Panc1 (cell line): ENCODE measurements around the gene ADAM10. TPM values are rescaled to one million over a fixed set of nuclear protein-coding genes. Genes with fewer than 3 reads are reported as not detected.
A peak's percentile ranks its signal among the peaks of the same experiment; 100 is the strongest.

ENCODE experiments used
- ATAC-seq: fragments of 200-7000 bp; cut with Tn5 transposase; 2 replicates; pipeline ENCODE4 v1.9.1; 2020; ENCODE audit warnings: mild to moderate bottlenecking, moderate library complexity
- Bru-seq: library from RNA; stranded (reverse); fragments of 400-500 nt; gene quantifications from one replicate; lab custom pipeline; 2021; lab: Mats Ljungman, UMichigan
- BruChase-seq, 2 experiments: library from RNA; stranded (reverse); fragments of 400-500 nt; gene quantifications; one replicate each; lab custom pipeline; 2021; lab: Mats Ljungman, UMichigan
- BruUV-seq: library from RNA; stranded (reverse); fragments of 400-500 nt; replicated peaks from 2 replicates; lab custom pipeline; 2021; lab: Mats Ljungman, UMichigan
- CTCF ChIA-PET: fragments of 300-600 bp; sonication (Branson Sonifier 250); formaldehyde crosslinking; loops from one replicate; lab custom pipeline; 2022; ENCODE audit warnings: antibody characterized with exemption; lab: Charles Lee
- POLR2A ChIA-PET: fragments of 300-600 bp; sonication (Branson Sonifier 250); formaldehyde crosslinking; loops from one replicate; lab custom pipeline; 2022; ENCODE audit warnings: antibody characterized with exemption; lab: Charles Lee
- DNase-seq: peaks from one replicate; pipeline ENCODE4 v3.0.0-alpha.2; 2010; ENCODE audit warnings: low read depth, low spot score
- H3K27ac ChIP-seq: 2 replicates; pipeline ENCODE4 v1.5.1; 2011; ENCODE audit warnings: mild to moderate bottlenecking, low read length, inconsistent platforms
- H3K27me3 ChIP-seq: fragments of 200-500 bp; sonication (Bioruptor generic); 2 replicates; pipeline ENCODE4 v1.6.0; 2014; ENCODE audit warnings: low read length, inconsistent platforms; ENCODE audit not compliant: control insufficient read depth, insufficient read depth
- H3K36me3 ChIP-seq: fragments of 200-500 bp; sonication (Bioruptor generic); 2 replicates; pipeline ENCODE4 v1.5.1; 2014; ENCODE audit warnings: inconsistent platforms, mild to moderate bottlenecking, low read length, moderate library complexity; ENCODE audit not compliant: control insufficient read depth, insufficient read depth
- H3K4me1 ChIP-seq: 2 replicates; pipeline ENCODE4 v1.5.1; 2011; ENCODE audit warnings: inconsistent platforms, mild to moderate bottlenecking, low read length, moderate library complexity; ENCODE audit not compliant: control insufficient read depth, insufficient read depth
- H3K4me3 ChIP-seq, 2 experiments: 2 replicates each; pipeline ENCODE4 v1.5.1; 2011 to 2012; ENCODE audit warnings: low read depth in 2 of 2, low read length in 2 of 2, mild to moderate bottlenecking in 2 of 2, inconsistent platforms in 1 of 2, moderate library complexity in 1 of 2
- H3K9me3 ChIP-seq: fragments of 200-500 bp; sonication (Bioruptor generic); 2 replicates; pipeline ENCODE4 v1.5.1; 2014; ENCODE audit warnings: low read depth, mild to moderate bottlenecking, inconsistent platforms, low read length, moderate library complexity; ENCODE audit not compliant: control insufficient read depth, insufficient read depth
- CTCF ChIP-seq: fragments of 450-650 bp; IDR thresholded peaks from 2 replicates; pipeline ENCODE4 v1.5.1; 2017; ENCODE audit warnings: mild to moderate bottlenecking
- POLR2AphosphoS5 ChIP-seq: IDR thresholded peaks from 2 replicates; pipeline ENCODE4 v1.6.1; 2012; ENCODE audit warnings: mild to moderate bottlenecking, low read depth, low read length, moderate library complexity
- REST ChIP-seq, 2 experiments: IDR thresholded peaks; 2 replicates each; pipeline ENCODE4 v1.6.1; 2011 to 2012; ENCODE audit warnings: low read depth in 2 of 2, control low read depth in 1 of 2, low read length in 1 of 2, mild to moderate bottlenecking in 1 of 2, moderate library complexity in 1 of 2; ENCODE audit not compliant: insufficient read depth in 1 of 2
- SIN3A ChIP-seq: IDR thresholded peaks from 2 replicates; pipeline ENCODE4 v1.6.1; 2012; ENCODE audit warnings: low read depth, mild to moderate bottlenecking, low read length, moderate library complexity, borderline replicate concordance; ENCODE audit not compliant: insufficient read depth
- TCF7L2 ChIP-seq: IDR thresholded peaks from 2 replicates; pipeline ENCODE4 v1.6.1; 2011; ENCODE audit warnings: mild to moderate bottlenecking, low read depth, low read length, inconsistent platforms
- in situ Hi-C: cut with HindIII; loops from 2 replicates; pipeline ENCODE4 v1.10.0; 2016; ENCODE audit warnings: low sequenced_read_pairs, low pct_unique_long_range_greater_than_20kb
- intact Hi-C: fragments of 100-400 bp; cut with micrococcal nuclease; formaldehyde crosslinking; loops from one replicate; pipeline ENCODE4 v1.10.0; 2022; ENCODE audit not compliant: unreplicated experiment
- long read RNA-seq: library from polyadenylated mRNA; unstranded; transcript quantifications from one replicate; pipeline ENCODE4 v2.0.0, GENCODE V29; 2021; ENCODE audit not compliant: unreplicated experiment
- polyA plus RNA-seq: library from polyadenylated mRNA; unstranded; fragments of >200 nt; gene quantifications from one replicate; pipeline ENCODE4 v1.2.1, GENCODE V29; 2012; ENCODE audit warnings: missing spikeins; ENCODE audit not compliant: insufficient read length
- total RNA-seq: library from RNA; stranded (reverse); gene quantifications from one replicate; pipeline ENCODE4 v1.2.1, GENCODE V29; 2021; ENCODE audit not compliant: unreplicated experiment

Gene ADAM10
- total RNA-seq (176 TPM), Bru-seq, nascent RNA (percentile 90 among the genes with signal in this experiment), BruChase-seq, experiment 1, labeled RNA remaining after a 2-hour chase (percentile 83 among the genes with signal in this experiment), BruChase-seq, experiment 2, labeled RNA remaining after a 6-hour chase (percentile 90 among the genes with signal in this experiment)
- polyA plus RNA-seq: 148 TPM
- long read RNA-seq, full-length matches to known transcripts: 283 of 364 reads
- long read RNA-seq, partial matches to known transcripts: 29 of 364 reads
- long read RNA-seq, other reads (novel, unspliced or antisense): 52 of 364 reads

GRCh38 chr15:58749532-58750337, at the start of gene ADAM10:
TSS of gene ADAM10 (minus strand) at chr15:58749707. CDS start at chr15:58749534, 173 bp downstream.
- H3K36me3 ChIP-seq: no peaks in the 10 kb centered on the region; the same call in 1 of the 2 replicates
- ChIA-PET POLR2A (interaction anchor here (0.6 to 1.3 kb wide), 8 partner anchors 9 to 662 kb away, joined by 3 to 17 read pairs (median 9); partner anchors contain the start of gene MINDY2), CTCF (interaction anchor here (0.7 to 1.0 kb wide), 7 partner anchors 8 to 504 kb away, joined by 3 to 9 read pairs (median 6); no protein-coding TSS in a partner anchor)
- peak within 1 kb of the TSS; percentile 82 to 86 for H3K4me3 ChIP-seq
- ATAC-seq (peak; percentile 97), DNase-seq (peak; percentile 96)
- peak within 1 kb of the TSS; percentile 94 for H3K27ac ChIP-seq
- H3K27me3 ChIP-seq: no peaks in the 10 kb centered on the region
- BruUV-seq: no TSS peak
- intact Hi-C loops: loop anchor here (10.0 kb wide), 1 partner anchor 525 kb away; no protein-coding TSS in a partner anchor
- H3K9me3 ChIP-seq: no peaks in the 10 kb centered on the region
- TF ChIP-seq CTCF (no peak), POLR2AphosphoS5 (peak; percentile 71), SIN3A (0 out of 2 replicates have a peak, but pooled peaks have one; percentile 58), REST (IDR thresholded peaks at IDR 0.05; ENCODE audit: insufficient read depth in 1 of 2, low read depth in 2 of 2, low read length in 1 of 2) (no peak), TCF7L2 (0 out of 2 replicates have a peak, but pooled peaks have one; percentile 16)
- H3K4me1 ChIP-seq: peaks cover 19% of the 10 kb centered on the region
- in situ Hi-C loops: no loop called here

- no peaks in the 10 kb centered on the region for H3K4me1 ChIP-seq
- ChIA-PET CTCF (interaction anchor here (0.7 kb wide), 1 partner anchor 27 kb away, joined by 5 read pairs; no protein-coding TSS in a partner anchor), POLR2A (interaction anchor here (0.7 kb wide), 1 partner anchor 17 kb away, joined by 3 read pairs; no protein-coding TSS in a partner anchor)
- no peak for ATAC-seq
- intact Hi-C loops (no loop called here), in situ Hi-C loops (no loop called here)
- H3K4me3 ChIP-seq: no peak overlapping the region
- TF ChIP-seq CTCF (no peak), REST (IDR thresholded peaks at IDR 0.05; ENCODE audit: insufficient read depth in 1 of 2, low read depth in 2 of 2, low read length in 1 of 2) (no peak), TCF7L2 (no peak), POLR2AphosphoS5 (no peak), SIN3A (no peak)
- no TSS peak for BruUV-seq
- H3K27ac ChIP-seq: no peak overlapping the region
- H3K27me3 ChIP-seq: no peaks in the 10 kb centered on the region
- no peaks in the 10 kb centered on the region for H3K9me3 ChIP-seq
- DNase-seq: no peak
- H3K36me3 ChIP-seq: no peaks in the 10 kb centered on the region
Observed at GRCh38 chr15:58797505-58797904, 48.0 kb upstream of the ADAM10 start.
